GM10847 (cell line): ENCODE measurements around the gene GFRA1.

ENCODE experiments used
- POLR2A ChIP-seq: IDR thresholded peaks from 2 replicates; pipeline ENCODE4 v1.6.1; 2011; ENCODE audit not compliant: insufficient read length; ENCODE audit errors: extremely low read depth

Gene GFRA1

DNA sequence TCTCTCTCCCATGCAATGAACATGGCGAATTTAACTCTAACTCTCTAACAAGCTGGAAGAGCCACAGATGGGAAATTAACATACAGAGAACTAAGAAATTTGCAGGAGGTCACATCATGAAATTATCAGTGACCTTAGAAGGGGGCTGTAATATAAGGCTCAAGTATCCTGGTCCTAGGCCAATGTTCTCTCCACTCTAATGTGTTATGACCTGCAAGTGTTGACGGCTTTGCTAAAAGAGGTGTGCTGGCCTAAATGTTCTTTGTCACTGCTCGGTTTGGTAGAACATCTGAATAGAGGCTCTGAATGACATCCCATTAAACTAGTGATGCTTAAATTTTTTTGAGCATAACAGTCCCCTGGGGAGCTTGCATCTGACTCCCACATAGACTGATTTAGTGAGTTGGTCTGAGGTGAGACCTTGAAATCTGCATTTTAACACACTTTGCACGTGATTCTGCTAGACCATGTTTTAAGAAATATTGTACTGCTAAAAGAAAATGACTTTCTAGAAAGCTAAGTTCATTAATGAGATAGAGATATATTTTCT, 129.3 kb downstream of the GFRA1 start:
- no peak for TF ChIP-seq POLR2A

DNA sequence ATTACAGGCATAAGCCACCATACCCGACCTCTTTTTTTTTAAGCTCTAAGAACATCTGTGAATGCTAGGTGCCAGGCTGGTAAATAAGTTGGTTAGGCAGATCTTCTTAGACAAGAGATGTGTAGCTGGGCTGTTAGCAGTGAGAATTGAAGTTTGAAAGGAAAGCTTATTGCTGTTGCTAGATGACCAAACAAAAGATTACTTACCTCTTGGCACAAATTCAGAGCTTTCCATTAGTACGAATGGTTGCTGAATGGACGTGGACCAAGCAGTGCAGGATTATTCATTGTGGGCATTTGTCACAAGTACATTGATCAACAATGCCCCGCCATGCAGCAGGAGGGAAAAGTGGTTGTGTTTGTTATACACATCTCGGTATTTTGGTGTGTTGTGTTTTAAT, 131.2 kb downstream of the GFRA1 start:
- TF ChIP-seq POLR2A: no peak

DNA sequence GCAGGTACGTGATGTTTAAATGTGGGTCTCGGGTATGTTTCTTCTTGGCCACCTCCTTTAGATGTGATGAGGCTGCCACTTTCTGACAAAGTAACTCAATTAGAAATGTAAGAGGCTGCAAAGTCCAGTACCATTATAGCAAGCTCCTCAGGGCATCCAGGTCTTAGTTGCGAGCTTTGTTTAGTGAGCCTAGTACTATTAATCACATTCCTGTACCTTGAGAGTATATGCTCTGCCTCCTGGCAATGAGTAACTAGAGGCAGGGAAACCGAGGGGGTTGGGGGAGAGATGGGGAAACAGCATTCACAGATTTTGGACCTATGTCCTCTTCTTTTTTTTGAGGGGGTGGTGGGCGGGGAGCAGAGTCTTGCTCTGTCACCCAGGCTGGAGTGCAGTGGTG, 131.8 kb downstream of the GFRA1 start:
- no peak for TF ChIP-seq POLR2A

DNA sequence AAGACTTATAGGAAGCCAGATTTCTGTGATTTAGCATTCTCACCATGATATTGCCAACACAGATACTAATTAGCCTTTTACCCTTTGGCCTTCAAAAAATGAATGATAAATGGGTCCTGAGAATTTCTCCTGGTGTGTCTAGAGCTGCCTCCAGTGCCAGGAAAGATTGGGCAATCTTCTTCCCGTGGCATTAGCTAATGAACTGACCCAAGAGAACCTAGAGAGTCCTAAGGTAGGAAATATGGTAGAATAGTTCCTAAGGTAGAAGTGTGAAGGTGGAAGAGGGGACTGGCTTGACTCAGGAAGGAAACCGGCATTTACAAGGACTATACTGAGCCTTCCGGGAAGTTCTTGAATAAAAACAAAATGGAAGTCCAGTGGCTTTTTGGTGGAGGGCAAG, 133.1 kb downstream of the GFRA1 start:
- no peak for TF ChIP-seq POLR2A

DNA sequence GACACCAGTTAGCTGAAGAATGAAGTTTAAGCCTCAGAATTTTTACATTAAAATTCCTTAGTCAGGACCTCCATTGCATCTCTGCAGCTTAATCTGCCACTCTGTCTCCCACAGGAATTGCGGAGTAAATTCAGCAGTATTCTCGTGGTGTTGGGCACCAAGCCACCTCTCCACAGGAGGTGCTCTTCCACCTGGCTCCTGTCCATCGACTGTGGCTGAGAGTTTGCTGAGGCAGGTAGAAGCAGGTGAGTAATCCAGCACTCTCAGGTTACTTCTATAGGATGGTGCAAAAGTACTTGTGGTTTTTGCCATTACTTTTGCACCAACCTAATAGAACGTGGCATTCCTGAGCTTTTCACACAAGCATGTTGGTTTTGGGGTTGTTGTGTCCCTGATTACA, 134.1 kb downstream of the GFRA1 start:
- no peak for TF ChIP-seq POLR2A

DNA sequence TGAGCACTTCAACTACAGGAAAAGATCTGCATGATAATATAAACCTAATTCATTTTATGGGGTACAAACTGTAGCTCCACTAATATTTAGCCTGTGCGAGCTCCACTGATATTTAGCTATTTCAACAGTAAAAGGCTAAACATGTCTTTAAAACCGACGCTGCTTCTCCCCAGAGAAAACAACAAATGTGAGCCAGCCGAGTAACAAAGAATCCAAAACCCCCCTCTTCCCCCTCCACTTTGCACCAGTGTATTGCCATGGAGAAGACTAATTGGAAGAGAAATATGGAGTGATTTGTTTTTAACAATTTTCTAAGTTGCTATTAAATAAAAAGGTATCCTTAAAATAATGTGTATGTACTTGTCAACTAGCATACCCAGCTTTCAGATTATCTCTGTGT, 136.7 kb downstream of the GFRA1 start:
- no peak for TF ChIP-seq POLR2A

DNA sequence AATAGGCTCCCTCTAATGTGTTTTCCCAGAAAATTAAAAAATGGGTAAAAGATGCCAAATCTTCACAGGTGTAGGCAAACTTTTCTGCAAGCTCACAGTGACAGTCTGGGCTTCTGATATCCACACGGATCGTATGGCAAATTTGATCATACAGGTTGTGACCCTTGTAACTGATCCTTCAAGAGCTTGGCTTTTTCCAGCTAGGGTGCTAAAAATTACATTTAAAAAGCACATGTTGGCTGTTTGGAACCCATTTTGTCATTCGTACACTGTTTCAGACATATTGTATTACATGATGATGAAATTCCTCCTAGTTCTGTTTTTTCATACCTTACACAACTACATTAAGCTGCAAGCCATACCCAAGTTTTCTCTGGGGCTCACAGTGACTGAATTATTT, 138.7 kb downstream of the GFRA1 start:
- TF ChIP-seq POLR2A: no peak

DNA sequence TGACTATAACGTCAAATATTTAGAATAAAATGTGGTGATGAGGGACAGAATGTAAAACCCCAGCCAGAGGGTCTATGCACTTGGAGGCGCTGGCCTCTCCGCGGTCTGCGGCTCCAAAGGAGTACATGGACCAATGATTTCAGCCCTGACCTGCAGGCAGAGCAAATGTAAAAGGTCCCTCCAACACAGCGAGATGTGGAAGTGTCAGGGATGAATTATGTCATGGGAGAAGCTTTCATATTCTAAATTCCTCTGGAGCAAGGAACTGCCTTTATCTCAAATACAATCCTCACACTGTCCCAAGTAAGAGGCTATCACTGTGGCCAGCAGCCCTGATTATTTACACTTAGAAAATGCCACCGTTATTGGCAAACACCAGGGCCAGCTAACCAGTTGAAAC, 139.4 kb downstream of the GFRA1 start:
- TF ChIP-seq POLR2A: no peak

DNA sequence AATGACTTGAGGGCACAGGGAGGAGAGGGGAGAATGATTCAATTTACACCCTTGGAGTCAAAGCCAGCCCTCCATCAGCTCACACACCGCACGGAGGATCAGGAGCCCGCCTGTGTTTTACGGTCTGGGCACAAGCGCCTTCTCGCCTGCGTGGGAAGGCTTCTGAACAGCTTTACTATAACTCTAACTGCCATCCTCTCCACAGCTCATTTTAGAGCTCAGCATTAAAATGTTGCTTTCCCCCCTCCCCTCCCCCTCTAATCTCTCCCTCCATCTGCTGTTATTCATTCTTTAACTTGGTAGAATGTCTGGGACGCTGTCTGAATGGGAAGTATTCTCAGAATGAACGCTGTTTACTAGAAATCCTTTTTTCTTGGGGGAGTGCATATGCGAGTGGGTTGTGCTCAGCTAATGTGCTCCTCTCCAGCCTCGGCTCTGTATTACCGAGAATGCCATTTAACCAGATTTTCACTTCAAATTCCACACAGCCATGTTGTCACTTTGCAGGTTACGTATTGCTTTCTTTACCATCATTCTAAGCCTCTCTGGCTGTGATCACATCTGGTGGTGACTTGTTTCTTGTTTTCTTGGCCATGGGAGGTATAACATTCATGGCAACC, 140.1 kb downstream of the GFRA1 start:
- TF ChIP-seq POLR2A: no peak

DNA sequence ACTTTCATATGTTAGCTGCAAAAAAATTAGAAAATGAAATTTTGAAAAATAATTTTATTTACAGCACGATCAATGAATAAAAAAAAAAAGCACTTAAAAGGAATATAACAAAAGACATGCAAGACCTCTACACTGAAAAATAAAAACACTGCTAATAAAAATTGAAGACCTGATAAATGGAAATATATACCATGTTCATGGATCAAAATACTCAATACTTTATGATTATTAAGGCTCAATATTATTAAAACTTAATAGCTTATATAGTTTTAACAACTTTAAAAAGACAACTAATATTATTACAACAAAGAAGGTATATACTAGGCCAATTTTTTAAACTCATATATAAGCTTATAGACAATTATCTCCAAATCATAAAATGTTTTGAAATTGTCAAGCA, 143.0 kb downstream of the GFRA1 start:
- no peak for TF ChIP-seq POLR2A

DNA sequence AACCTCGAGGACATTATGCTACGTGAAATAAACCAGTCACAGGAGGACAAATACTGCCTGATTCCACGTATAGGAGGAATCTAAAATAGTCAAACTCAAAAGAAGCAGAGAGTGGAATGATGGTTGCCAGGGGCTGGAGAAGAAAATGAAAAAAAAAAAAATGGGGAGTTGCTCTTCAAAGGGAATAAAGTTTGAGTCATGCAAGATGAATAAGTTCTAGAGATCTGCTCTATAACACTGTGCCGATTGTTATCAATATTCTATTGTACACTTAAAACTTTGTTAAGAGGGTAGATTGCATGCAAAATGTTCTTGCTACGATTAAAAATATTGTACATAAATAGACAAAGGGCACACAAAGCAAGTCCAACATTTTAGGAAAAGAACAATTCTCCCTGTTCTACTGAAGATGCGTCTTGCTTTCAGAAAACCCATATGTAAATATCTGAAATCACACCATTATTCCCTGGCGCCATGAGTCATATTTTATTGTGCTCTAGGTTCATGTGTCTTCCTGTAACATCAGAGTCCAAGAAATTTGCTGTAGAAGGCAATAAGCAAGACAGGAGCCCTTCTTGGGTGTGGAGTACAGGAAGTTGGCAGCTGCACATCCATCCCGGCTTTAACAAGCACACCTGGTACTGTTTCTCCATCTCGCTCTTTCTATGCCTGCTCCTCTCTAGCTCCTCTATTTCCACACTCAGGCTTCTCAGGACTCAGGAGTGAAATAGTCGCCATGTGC, 145.9 kb downstream of the GFRA1 start:
- TF ChIP-seq POLR2A: no peak

DNA sequence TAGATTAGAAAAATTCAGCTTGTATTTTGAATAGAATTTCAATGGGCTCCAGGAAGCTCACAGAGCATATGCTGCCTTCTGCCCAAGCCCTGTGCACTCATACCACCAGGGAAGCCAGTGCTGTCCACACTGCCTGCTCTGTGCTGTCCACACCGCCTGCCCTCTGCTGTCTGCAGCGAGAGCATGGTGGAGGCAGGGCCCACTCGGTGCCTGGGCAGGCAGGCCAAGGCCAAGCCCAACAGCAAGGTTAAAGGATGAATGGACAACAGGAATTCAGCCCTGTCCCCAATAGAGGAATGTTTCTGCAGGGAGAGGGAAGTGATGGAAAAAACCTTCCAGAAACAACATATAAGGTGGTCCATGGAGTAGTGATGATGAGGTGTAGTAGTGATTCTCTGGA, 146.8 kb downstream of the GFRA1 start:
- TF ChIP-seq POLR2A: no peak

DNA sequence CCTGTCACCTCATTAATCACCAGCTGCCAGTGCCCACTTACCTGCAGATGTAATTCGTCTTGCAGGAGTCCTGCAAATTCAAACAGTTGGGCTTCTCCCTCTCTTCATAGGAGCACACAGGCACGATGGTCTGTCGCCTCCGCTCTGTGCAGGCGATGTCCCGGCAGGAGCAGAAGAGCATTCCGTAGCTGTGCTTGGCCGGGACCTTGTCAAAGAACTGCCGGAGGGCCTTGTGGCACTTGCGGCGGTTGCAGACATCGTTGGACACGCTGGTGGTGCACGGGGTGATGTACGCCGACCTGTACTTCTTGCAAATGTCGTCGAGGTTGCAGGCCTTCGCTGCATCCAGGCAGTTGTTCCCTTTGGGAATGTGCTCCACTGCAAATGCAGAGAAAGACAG, 147.8 kb downstream of the GFRA1 start:
- TF ChIP-seq POLR2A: no peak

DNA sequence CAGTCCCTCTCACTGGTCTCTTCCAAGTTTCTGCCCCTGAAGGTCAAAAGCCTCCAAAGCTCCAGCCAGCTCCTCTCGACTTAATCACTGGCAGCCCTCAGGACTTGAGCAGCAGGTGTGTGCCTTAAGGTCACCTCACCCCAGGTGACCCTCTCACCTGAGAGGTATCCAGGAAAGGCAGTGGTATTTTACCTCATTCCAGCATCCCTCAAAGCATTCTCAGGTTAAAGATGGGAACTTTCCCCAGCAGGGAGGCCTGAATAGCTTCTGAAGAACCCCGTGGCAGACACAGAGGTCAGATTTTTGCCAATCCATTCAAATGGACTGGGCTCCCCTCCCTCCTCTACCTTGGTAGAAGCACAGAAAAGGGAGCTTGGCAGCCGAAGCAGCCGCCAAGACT, 148.2 kb downstream of the GFRA1 start:
- TF ChIP-seq POLR2A: no peak

DNA sequence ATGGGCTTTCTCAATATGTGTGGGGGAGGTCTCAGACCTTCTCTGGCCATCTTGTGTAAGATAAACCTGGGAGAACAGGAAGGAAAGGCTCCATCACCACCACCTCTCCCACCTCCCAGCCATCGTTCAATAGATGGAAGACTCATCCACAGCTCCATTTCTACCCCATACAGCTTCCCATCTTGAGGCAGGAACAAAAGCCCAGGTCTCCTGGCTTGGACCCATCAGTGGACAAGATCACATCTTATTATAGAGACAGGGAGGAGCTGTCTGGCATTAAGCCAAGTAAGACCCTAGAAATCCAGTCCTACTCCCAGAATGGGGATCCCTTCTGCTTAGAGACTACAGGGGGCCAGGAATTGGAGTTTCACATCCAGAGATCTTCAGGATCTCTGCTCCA, 150.3 kb downstream of the GFRA1 start:
- TF ChIP-seq POLR2A: no peak

DNA sequence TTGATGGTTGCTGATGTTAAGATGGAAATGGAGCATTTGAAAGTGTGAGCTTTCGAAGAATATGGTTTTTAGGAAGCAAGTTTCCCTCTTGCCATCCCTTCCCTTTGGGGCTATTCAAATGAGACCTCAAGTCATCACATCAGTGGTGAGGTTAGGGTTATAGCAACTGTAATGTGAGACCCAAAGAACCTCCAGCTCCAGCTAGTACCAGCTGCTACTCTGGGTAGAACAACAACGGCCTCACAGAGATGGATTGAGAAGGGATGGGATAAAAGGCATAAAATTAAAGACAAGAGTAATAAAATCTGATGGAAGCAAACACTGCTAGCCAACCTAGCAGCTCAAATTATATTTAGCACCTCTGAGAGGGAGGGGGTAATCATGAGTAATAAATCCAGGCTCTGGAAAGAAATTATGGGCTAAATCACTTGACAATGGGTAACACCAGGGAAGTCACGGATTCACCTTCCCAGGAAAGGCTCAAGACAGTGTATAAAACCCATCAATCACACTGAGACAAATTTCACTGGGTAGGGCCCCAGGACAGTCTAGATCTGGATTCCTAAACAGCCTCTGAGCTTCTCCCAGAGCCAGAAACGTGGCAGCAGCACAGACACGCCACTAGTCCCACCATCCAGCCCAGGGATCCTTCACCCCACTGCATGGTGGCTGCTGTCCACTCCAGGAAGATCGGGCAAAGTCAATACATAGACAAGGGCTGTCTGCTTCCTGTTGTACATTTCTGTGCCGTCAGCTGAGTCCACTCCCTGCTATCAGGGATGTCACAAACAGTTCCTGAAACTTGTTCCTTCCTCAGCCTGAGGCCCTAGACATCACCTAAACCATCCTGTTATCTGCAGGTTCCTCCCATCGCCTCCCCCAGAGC, 151.1 kb downstream of the GFRA1 start:
- no peak for TF ChIP-seq POLR2A

DNA sequence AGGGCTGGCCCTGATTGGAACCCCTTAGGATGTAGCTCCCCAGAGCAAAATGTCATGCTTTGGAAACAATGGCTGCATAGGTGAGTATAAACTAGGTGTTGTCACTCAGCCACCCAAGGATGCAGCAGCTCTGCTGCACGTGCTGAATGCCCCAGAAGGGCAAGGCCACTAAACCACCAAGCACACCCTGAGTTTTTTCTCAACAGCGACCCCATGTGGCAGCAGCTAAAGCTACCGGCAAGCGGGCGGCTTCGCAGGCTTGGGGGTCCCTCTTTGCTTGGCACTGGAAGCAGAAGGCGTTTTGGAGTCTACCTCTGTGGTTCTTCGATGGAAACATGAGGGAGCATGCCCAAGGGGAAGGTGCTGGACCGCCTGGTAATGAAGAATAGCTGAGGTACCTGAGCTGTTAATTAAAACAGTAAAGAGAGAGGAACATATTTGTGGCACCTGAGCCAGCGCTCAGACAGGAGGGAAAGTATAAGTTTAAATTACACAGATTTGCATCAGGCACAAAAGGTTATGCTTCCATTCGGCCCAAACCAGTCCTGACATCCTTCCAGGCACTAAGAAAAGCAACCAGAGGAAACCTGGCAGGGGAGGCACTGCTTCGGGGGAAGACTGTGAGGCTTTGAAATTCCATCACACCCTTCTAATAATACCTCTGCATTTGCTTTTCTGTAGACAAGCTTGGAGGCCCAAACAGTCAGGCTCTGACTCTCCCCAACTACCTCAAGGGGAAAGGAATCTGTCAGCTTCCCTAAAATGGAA, 152.1 kb downstream of the GFRA1 start:
- TF ChIP-seq POLR2A: no peak
